HG02981 (cell line): ENCODE measurements around the gene C3orf20.

Experiments used
- ATAC-seq: cut with Tn5 transposase; IDR thresholded peaks from one replicate; pipeline ENCODE4 v1.9.1; 2021; ENCODE audit warnings: mild to moderate bottlenecking, moderate library complexity; ENCODE audit not compliant: unreplicated experiment

The C3orf20 gene

DNA sequence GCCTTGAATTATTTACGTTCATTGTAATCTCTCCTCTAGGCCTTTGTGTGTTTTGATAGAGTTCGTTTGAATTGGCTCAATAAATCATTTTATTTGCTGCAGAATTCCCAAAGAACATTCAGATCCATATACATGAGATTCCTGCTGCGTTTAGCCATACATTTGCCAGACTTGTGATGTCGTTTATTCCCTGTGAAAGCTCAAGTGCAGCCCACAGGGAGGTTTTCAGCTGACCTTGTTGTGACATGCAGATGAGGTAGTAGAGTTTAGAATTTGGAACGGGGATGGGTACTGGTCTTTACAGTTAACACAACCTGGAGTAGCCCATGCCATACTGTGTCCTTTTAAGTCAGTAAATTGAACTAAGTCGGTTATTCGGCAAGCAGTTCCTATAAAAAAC, at the start of gene C3orf20:
C3orf20 (plus strand) TSS at position 301 of the 400 bp plus-strand sequence. CDS start 7,573 bp downstream, outside the sequence.
- ATAC-seq, result no peak

GRCh38 chr3:14625443-14625842, 49.5 kb upstream of the C3orf20 start:
- no peak for ATAC-seq

DNA sequence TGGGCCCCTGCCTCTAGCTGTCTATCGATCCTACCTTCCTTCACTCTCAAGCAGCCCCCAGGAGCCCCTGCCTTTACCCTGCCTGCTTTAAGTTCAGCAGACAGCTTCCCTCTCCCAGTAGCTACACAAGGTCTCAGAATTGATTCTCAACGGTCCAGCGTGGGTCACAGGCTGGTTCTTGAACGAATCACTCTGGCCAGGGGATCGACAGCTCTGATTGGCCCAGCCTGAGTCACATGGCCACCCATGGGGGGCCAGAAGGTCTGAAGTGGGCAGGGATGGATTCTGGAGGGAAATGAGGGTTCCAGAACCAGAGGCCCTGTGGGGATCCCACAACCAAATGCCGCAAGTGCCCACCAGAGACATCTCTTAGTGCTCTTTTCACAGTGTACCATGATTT, 47.1 kb upstream of the C3orf20 start:
- ATAC-seq, result no peak

GRCh38 chr3:14628406-14628805, 46.5 kb upstream of the C3orf20 start:
- no peak for ATAC-seq

DNA sequence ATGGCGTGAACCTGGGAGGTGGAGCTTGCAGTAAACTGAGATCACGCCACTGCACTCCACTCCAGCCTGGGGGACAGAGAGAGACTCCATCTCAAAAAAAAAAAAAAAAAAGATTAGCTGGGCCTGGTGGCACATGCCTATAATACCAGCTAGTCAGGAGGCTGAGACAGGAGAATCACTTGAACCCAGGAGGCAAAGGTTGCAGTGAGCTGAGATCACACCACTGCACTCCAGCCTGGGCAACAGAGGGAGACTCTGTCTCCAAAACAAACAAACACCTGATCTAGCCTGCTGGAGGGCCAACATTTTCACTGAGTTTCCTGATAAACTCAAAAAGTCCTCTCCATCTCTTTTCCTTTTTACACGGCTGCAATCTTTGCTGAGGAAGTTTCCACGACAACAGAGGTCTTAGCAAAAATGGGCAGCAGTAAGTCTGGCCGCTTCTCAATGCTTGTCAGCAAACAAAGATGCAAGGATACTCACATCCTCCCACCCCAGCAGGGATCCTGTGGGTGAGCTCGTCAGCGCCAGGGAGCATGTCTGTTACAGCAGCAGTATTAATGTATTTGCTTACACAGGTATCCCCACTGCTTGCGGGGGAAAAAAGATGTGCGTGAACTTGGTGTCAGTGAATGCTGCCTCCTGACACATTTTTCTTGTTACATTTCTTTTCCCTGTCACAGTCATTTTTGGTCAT, 44.4 kb upstream of the C3orf20 start:
- ATAC-seq, result no peak

DNA sequence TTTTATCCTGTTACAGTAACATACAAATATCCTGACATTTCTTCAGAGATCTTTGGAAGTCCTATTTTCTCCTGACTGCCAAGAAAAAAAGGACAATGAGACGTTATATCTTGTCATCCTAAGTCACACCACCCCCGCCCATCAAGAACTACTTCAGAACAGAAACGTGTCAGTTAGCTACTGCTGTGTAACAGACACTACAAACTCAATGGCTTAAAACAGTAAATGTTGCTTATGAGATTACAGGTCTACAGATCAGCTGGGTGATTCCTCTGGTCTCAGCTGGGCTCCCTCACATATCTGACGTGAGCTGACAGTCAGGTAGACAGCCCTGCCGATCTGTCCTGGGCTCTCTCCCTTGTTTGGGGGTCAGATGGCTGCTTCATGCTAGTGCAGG, 43.8 kb upstream of the C3orf20 start:
- ATAC-seq, result no peak

- no peak for ATAC-seq
These were observed 43.1 kb upstream of the C3orf20 start for GRCh38 chr3:14631687-14632441.

DNA sequence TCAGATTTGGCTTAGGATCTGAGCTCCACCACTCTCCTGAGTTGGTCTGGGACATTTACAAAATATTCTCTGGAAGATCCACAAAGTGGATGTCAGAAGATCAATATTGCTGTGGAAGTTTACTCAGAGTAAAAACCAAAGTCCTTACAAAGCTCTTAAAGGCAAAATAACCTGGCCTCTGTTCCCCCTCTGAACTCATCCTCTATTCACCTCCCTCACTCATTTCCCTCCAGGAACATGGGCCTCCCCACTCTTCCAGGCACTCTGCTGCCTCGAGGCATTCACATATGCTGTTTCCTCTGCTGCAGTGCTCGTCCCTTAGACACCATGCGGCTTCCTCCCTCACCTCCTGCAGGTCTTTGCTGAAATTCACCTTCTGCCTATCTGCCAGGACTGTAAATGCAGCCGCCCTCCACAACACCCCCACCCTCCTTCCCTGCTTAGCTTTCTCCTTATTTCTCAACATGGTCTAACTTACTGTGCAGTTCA, 42.5 kb upstream of the C3orf20 start:
- no peak for ATAC-seq

GRCh38 chr3:14633417-14633816, 41.5 kb upstream of the C3orf20 start:
- ATAC-seq, result no peak

- ATAC-seq, result no peak
These were observed 41.0 kb upstream of the C3orf20 start for GRCh38 chr3:14633819-14634424.

GRCh38 chr3:14634763-14635400, 40.1 kb upstream of the C3orf20 start:
- no peak for ATAC-seq

GRCh38 chr3:14636496-14637087, 38.3 kb upstream of the C3orf20 start:
- ATAC-seq, result no peak

- ATAC-seq, result no peak
These were observed 34.8 kb upstream of the C3orf20 start for GRCh38 chr3:14640157-14640562.

- no peak for ATAC-seq
These were observed 34.2 kb upstream of the C3orf20 start for GRCh38 chr3:14640734-14641133.

DNA sequence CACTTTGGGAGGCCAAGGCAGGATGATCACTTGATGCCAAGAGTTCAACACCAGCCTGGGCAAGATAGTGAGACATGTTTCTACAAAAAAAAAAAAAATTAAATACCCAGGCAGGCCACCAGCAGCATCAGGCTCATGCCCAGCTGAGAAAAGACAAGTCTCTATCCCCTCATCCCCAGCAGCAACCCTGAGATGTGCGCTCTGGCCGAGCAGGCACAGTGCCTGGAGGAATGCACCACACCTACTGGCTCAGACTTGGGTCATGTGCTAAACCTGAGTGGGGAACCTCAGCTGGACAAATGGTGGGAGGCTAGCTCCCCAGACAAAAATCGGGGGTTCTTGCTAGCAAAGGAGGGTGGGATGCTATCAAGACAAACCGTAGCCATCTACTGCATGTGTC, 33.6 kb upstream of the C3orf20 start:
- ATAC-seq, result no peak

- ATAC-seq, result no peak
These were observed 29.5 kb upstream of the C3orf20 start for GRCh38 chr3:14645453-14645852.

DNA sequence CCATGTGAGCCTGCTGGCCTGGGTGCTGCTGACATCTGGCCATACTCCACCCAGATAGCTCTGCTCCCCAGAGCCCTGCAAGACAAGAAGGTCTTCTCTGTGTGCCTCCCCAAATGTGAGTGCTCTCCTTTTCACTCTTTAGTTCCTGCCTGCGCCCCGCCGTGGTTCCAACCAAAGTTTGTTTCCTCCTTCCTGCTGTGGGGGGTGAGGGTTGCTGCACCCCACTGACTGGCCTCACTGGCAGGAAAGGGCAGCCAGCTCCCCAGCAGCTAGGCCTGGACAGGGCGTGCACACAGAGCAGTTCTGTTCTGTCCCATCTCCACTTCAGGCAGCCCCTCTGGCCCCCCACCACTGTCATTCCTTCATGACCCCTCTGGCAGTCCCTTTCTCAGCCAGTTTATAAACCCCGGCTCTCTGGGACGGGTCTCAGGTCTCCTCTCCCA, 28.8 kb upstream of the C3orf20 start:
- ATAC-seq, result no peak

DNA sequence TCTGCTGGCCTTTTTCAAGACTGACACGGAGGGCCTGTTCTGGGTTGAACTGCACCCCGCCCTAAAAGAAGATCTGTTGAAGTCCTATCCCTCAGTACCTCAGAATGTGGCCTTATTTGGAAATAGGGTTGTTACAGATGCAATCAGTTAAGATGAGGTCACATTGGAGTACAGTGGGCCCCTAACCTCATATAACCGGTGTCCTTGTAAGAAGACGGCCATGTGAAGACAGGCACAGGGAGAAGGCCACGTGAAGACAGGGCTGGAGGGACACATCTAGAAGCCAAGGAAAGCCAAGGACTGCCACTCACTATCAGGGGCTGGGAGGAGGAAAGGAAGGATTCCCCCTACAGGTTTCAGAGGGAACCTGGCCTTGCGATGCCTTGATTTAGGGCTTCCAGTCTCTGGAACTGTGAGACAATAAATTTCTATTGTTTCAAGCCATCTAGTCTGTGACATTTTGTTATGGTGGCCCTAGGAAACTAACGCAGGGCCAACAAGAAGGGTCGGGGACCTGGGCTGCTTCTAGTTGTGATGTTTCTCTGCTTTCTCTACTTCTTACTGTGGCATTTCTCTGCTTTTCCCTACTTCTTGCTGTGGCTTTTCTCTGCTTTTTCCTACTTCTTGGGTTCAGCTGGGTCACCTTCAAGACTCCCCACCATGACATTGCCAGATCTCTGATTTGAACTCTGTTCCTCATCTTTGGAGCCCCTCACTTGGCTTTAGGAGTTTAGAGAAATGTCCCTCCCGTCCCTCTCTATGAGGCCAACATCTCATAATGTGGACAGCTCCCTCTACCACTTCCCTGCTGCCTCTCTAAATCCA, 28.1 kb upstream of the C3orf20 start:
- no peak for ATAC-seq

- ATAC-seq, result no peak
These were observed 26.7 kb upstream of the C3orf20 start for GRCh38 chr3:14647976-14648955.
